CD4-positive, alpha-beta T cell (primary cell): ENCODE results near the gene NEK1. TPM values are rescaled to one million over a fixed set of nuclear protein-coding genes. Genes with fewer than 3 reads are reported as not detected.

ENCODE experiments used
- ATAC-seq: fragments of 200-7000 bp; cut with Tn5 transposase; one replicate; pipeline ENCODE4 v1.10.0; 2022; ENCODE audit warnings: mild to moderate bottlenecking; ENCODE audit not compliant: poor library complexity
- CTCF ChIA-PET: fragments of 350-600 bp; sonication (Branson Sonifier 250); formaldehyde crosslinking; loops from one replicate; lab custom pipeline; 2021; ENCODE audit warnings: antibody characterized with exemption, inconsistent platforms; lab: Charles Lee
- POLR2A ChIA-PET: fragments of 350-600 bp; sonication (Branson Sonifier 250); formaldehyde crosslinking; loops from one replicate; lab custom pipeline; 2021; ENCODE audit warnings: antibody characterized with exemption, inconsistent platforms; lab: Charles Lee
- DNase-seq, 14 experiments: peaks; one replicate each; pipeline ENCODE4 v3.0.0-alpha.2; 2013 to 2020; ENCODE audit warnings: mixed read lengths in 2 of 14
- H3K27ac ChIP-seq, 2 donors: one replicate each; pipeline versions ENCODE4 v1.5.1 to v1.7.0; 2013; ENCODE audit warnings: low read length in 2 of 2, low read depth in 1 of 2, mild to moderate bottlenecking in 1 of 2
- H3K27me3 ChIP-seq, 2 experiments: 1 replicate in 1 of 2; 2 replicates in 1 of 2; pipeline versions ENCODE4 v1.6.1 to v1.7.0; 2013; ENCODE audit warnings: low read length in 2 of 2, control low read depth in 1 of 2, mild to moderate bottlenecking in 1 of 2, moderate library complexity in 1 of 2; ENCODE audit not compliant: insufficient read depth in 2 of 2, control insufficient read depth in 1 of 2
- H3K36me3 ChIP-seq: one replicate; pipeline ENCODE4 v1.6.1; 2013; ENCODE audit warnings: low read length, control low read depth; ENCODE audit not compliant: insufficient read depth
- H3K4me1 ChIP-seq: one replicate; pipeline ENCODE4 v1.6.1; 2013; ENCODE audit warnings: low read length, control low read depth; ENCODE audit not compliant: insufficient read depth
- H3K4me3 ChIP-seq: one replicate; pipeline ENCODE4 v1.5.1; 2013; ENCODE audit warnings: mild to moderate bottlenecking, low read length, moderate library complexity
- H3K9me3 ChIP-seq, 2 experiments: 1 replicate in 1 of 2; 2 replicates in 1 of 2; pipeline versions ENCODE4 v1.6.1 to v1.7.0; 2013; ENCODE audit warnings: low read length in 2 of 2, mild to moderate bottlenecking in 2 of 2, control low read depth in 1 of 2, moderate library complexity in 1 of 2; ENCODE audit not compliant: control insufficient read depth in 1 of 2, insufficient read depth in 1 of 2
- H3K27ac Mint-ChIP-seq: one replicate; pipeline ENCODE4 v1.8.0; 2020; ENCODE audit warnings: mixed read lengths
- H3K27me3 Mint-ChIP-seq: one replicate; pipeline ENCODE4 v1.8.0; 2021; ENCODE audit warnings: mixed read lengths
- H3K36me3 Mint-ChIP-seq: one replicate; pipeline ENCODE4 v1.8.0; 2021; ENCODE audit warnings: low read depth, mixed read lengths
- H3K4me1 Mint-ChIP-seq: one replicate; pipeline ENCODE4 v1.8.0; 2021; ENCODE audit warnings: low read depth, mixed read lengths
- H3K4me3 Mint-ChIP-seq: one replicate; pipeline ENCODE4 v1.8.0; 2020; ENCODE audit warnings: mild to moderate bottlenecking, mixed read lengths
- H3K9me3 Mint-ChIP-seq: one replicate; pipeline ENCODE4 v1.8.0; 2020; ENCODE audit warnings: mixed read lengths
- CTCF ChIP-seq: fragments of 200-600 bp; IDR thresholded peaks from one replicate; pipeline ENCODE4 v1.8.0; 2022; ENCODE audit warnings: antibody characterized with exemption, mild to moderate bottlenecking
- intact Hi-C, 2 experiments: fragments of 100-400 bp; cut with DNase I in 1 of 2; cut with micrococcal nuclease in 1 of 2; formaldehyde crosslinking; loops; one replicate each; pipeline versions ENCODE4 v1.15.1 to v1.9.0; 2023 to 2025; cut with DNase I, micrococcal nuclease
- total RNA-seq, 174 experiments: library from RNA in 2 of 174; stranded (reverse) in 2 of 174; gene quantifications; one replicate each; pipeline ENCODE4 v1.2.3 and lab custom pipeline; 2021 to 2026

Gene NEK1
- total RNA-seq, 2 experiments from 2014 or later = 9.5 to 10.2 TPM

GRCh38 chr4:169492436-169493163, 119.8 kb downstream of the NEK1 start:
- POLR2A ChIA-PET = no interaction called here
- Mint-ChIP-seq H3K36me3 (peaks cover 23% of the 10 kb centered on the region), H3K27me3 (no peaks in the 10 kb centered on the region), H3K4me1 (peaks cover 5% of the 10 kb centered on the region), H3K27ac (no peak overlapping the region), H3K9me3 (no peaks in the 10 kb centered on the region), H3K4me3 (no peak overlapping the region)
- ATAC-seq = peak; percentile 43
- Histone ChIP-seq H3K9me3 (no peaks in the 10 kb centered on the region), H3K4me3 (no peak overlapping the region), H3K36me3 (peaks cover 2% of the 10 kb centered on the region), H3K27ac (no peak overlapping the region), H3K4me1 (peaks cover 4% of the 10 kb centered on the region), H3K27me3 (no peaks in the 10 kb centered on the region)
- peak in 6 of 14 experiments; percentile 3 to 49 (median 25) for DNase-seq
- intact Hi-C loops = no loop called here
- CTCF ChIA-PET = no interaction called here
- peak; percentile 43 for TF ChIP-seq CTCF

- peaks cover 5% of the 10 kb centered on the region for H3K4me1 Mint-ChIP-seq
- peaks cover 2% of the 10 kb centered on the region for H3K36me3 ChIP-seq
- H3K27ac Mint-ChIP-seq = no peak overlapping the region
- peaks cover 4% of the 10 kb centered on the region for H3K4me1 ChIP-seq
- no peak overlapping the region for H3K4me3 ChIP-seq
- ChIA-PET CTCF (no interaction called here), POLR2A (no interaction called here)
- no peaks in the 10 kb centered on the region for H3K27me3 ChIP-seq
- no peak for DNase-seq
- intact Hi-C loops = no loop called here
- TF ChIP-seq CTCF = no peak
- no peak for ATAC-seq
- H3K36me3 Mint-ChIP-seq = peaks cover 23% of the 10 kb centered on the region
- no peaks in the 10 kb centered on the region for H3K9me3 Mint-ChIP-seq
- H3K4me3 Mint-ChIP-seq = no peak overlapping the region
- H3K27me3 Mint-ChIP-seq = no peaks in the 10 kb centered on the region
- no peak overlapping the region for H3K27ac ChIP-seq
- no peaks in the 10 kb centered on the region for H3K9me3 ChIP-seq
These were observed 121.2 kb downstream of the NEK1 start for GRCh38 chr4:169491211-169491610.

- no peak overlapping the region for H3K27ac Mint-ChIP-seq
- H3K4me3 Mint-ChIP-seq = no peak overlapping the region
- H3K27me3 ChIP-seq = no peaks in the 10 kb centered on the region
- intact Hi-C loops = loop anchor here (5.0 to 10.0 kb wide), 3 partner anchors 495 to 1307 kb away; no protein-coding TSS in a partner anchor
- no peak overlapping the region for H3K27ac ChIP-seq
- peaks cover 23% of the 10 kb centered on the region for H3K36me3 Mint-ChIP-seq
- no peaks in the 10 kb centered on the region for H3K9me3 Mint-ChIP-seq
- TF ChIP-seq CTCF = no peak
- peaks cover 2% of the 10 kb centered on the region for H3K36me3 ChIP-seq
- H3K4me3 ChIP-seq = no peak overlapping the region
- peaks cover 4% of the 10 kb centered on the region for H3K4me1 ChIP-seq
- CTCF ChIA-PET = no interaction called here
- POLR2A ChIA-PET = no interaction called here
- DNase-seq (no peak), ATAC-seq (no peak)
- H3K4me1 Mint-ChIP-seq = peaks cover 5% of the 10 kb centered on the region
- H3K9me3 ChIP-seq = no peaks in the 10 kb centered on the region
- H3K27me3 Mint-ChIP-seq = no peaks in the 10 kb centered on the region
These were observed 123.1 kb downstream of the NEK1 start for GRCh38 chr4:169489306-169489705.
